GM19238 (cell line): ENCODE measurements around the gene UBE2F.
"Not testable (repeated sequence)": the region's sequence is repeated elsewhere in the genome, so short reads cannot be mapped to it uniquely, and the experiment has no call there.

Experiments used
- DNase-seq: peaks from one replicate; pipeline ENCODE4 v3.0.0; 2011; ENCODE audit warnings: low spot score; ENCODE audit not compliant: insufficient read length

Gene UBE2F

GRCh38 chr2:238015705-238016104, 48.9 kb downstream of the UBE2F start:
- DNase-seq = no peak

DNA sequence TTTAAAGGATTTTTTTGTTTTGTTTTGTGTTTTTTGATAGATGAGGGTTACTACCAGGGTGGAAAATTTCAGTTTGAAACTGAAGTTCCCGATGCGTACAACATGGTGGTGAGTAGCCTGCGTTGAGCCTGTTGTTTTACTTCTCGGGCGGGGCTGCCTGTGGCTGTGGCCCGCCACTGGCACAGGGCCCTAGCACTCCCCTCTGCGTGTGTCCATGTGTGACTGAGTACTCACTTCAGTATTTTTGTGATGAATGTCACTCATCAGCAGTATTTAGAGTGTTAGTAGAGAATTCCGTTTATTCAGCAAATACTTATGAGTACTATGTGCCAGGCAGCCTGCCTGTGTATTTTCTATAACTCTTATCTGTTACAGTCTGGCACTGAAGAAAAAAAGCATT, 49.7 kb downstream of the UBE2F start:
- DNase-seq = no peak

DNA sequence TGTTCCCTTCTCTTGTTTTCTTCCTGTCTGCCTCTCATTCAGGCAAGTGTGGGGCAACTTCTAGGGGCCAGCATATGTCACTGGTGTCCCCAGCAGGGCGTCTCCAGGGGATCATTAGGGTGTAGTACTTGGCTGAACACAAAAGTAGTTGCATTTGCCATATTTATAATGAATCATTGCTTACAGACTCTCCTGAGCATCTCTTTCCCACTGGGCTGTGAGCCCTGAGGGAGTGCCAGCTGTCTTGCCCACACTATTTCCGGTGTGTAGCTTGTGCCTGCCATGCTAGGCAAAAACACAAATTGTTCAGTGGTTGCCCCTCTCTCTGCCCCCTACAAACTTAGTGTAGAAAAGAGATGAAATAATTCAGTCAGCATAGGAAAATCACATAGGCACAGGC, 53.1 kb downstream of the UBE2F start:
- no peak for DNase-seq

DNA sequence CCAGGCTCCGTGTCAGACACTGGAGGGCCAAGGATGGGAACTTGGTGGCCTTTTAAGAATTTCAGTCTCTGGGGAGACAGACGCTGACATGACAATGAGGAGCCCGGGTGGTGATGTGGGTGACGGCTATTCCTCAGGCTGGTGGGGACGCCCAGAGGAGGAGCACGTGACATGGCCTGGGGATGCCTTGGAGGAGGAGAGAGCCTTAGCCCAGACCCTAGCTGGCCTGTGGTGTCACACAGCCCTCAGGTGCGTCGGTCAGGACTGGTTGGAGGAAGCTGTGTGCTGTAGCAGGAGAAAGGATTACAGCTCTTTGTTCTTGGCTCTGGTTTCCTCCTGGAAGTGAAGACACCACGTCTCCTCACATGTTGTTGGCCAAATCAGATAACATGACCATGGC, 54.0 kb downstream of the UBE2F start:
- DNase-seq = no peak

DNA sequence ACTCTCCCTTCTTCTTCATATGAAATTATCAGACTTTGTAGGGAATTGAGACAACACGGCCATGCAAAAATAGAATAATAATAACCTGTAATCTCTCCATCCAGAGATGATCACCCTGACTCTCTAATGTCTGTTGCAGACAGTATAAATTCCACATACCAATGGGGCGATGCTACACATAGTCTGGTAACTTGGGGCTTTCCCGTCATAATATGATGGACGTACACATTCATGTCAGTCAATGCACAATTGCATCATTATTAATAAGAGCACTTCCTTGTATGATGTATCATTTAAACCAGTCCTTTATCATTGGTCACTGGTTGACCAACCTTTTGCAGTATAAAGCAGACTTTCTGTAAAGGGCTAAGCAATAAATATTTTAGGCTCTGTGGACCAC, 54.5 kb downstream of the UBE2F start:
- no peak for DNase-seq

GRCh38 chr2:238022594-238023157, 55.9 kb downstream of the UBE2F start:
- DNase-seq = no peak

GRCh38 chr2:238023608-238024007, 56.8 kb downstream of the UBE2F start:
- no peak for DNase-seq

GRCh38 chr2:238024986-238025385, 58.2 kb downstream of the UBE2F start:
- no peak for DNase-seq

DNA sequence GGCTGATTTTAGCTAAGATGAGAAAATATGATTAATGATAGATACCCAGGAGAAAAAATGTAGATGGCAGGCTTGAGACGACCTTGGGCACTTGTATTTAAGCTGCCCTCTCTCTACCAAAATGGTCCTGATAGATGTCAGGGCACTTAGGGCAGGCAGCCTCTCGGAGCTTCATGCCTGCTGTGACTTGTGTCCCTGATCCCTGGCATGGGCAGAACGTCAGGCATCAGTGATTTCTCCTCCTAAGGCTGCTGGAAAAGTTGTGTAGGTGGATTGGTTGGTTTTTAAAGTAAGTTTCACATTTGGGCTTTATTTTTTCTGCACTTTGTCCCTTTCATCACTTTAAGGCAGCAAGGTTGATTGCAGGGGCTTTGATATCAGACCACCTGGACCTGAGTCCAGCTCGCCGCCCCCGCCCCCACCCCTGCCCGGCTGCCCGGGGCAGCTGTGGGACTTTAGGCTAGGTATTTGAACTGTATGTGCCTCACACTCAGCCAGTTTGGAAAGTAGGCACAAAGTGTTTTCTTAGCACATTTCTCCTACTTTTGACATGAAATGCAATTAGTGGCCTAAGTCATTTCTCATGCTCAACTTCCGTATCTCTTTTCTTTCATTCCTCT, 59.0 kb downstream of the UBE2F start:
- no peak for DNase-seq

DNA sequence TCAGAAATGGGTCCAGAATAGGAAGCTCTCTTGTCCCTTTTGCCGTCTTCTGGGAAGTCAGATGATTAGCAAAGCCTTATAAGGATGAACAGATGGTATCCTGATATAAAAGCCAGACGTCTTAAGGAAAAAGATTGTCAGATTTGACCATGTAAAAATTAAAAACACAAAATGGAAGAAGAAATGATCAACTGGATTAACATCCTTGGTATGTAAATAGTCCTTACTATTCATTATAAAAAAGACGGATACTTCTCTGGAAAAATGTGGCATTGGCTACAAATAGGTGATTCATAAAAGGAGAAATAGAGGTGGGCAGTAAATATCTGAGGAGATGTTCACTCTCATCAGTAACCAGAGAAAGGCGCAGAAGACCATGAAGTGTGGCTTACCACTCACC, 60.2 kb downstream of the UBE2F start:
- no peak for DNase-seq

GRCh38 chr2:238027591-238028415, 61.0 kb downstream of the UBE2F start:
- DNase-seq = no peak

DNA sequence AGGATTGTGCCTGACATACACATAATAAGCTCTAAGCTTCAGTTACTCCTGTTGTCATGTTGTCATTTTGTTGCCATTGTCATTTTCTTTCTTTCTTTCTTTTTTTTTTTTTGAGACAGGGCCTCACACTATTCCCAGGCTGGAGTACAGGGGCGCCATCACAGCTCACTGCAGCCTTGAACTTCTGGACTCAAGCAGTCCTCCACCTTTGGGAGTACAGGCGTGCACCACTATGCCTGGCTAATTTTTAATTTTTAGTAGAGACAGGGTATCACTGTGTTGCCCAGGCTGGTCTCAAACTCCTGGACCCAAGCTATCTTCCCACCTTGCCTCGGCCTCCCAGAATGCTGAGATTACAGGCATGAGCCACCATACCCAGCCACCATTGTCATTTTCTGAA, 63.0 kb downstream of the UBE2F start:
- DNase-seq = no peak

- no peak for DNase-seq
Measured at GRCh38 chr2:238030422-238031155, 63.8 kb downstream of the UBE2F start.

DNA sequence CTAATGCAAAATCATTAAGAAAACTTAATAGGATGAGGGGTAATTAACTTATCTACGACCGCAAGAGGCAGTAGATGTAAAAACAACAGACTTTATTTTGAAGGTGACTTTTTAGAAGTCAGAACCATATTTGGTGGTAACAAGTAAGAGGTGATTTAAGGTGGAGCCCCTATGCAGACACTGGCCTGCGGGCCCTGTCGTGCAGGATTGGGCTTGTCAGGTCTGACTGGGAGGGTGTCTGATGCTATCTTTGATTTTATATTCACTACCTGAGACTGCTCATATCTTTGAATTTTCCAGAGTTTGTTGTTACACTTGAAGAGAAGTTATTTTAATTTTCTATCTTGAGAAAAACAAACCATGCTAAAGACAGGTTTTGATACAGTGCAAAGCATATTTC, 64.9 kb downstream of the UBE2F start:
- no peak for DNase-seq

- no peak for DNase-seq
Measured at GRCh38 chr2:238032755-238033337, 66.0 kb downstream of the UBE2F start.

DNA sequence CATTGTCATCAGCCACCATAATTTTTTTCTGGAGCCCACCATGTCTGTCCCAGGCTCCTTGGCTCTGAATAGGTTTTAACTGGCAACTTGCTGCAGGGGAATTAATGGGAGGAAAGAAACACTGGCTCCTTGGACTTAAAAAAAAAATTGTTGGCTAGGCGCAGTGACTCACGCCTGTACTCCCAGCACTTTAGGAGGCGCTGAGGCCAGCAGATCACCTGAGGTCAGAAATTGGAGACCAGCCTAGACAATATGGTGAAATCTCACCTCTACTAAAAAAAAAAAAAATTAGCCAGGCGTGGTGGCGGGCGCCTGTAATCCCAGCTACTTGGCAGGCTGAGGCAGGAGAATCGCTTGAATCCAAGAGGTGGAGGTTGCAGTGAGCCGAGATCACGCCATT, 67.2 kb downstream of the UBE2F start:
- DNase-seq = not testable (repeated sequence)

DNA sequence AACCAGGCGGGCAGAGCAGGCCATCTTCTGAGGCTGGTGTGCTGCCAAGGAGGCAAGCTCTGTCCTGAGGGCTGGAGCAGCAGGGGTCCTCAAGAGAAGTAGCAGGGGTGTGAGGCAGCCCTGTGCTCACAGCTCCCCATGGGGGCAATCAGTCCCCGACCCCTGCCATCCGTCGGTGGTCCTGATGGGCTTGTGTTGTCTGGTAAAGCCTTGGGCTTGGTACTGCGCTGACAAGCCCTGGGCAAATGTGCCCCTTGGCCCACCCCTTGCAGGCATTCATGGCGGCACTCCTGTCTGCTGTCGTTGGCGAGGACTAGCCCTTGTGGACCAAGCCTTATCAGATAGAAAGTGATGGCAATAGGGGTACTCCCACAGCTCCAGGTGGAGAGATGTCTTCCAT, 71.4 kb downstream of the UBE2F start:
- DNase-seq = no peak

GRCh38 chr2:238039151-238039550, 72.3 kb downstream of the UBE2F start:
- DNase-seq = no peak

GRCh38 chr2:238039985-238040384, 73.2 kb downstream of the UBE2F start:
- DNase-seq = no peak

- no peak for DNase-seq
Measured at GRCh38 chr2:238040918-238041317, 74.1 kb downstream of the UBE2F start.

DNA sequence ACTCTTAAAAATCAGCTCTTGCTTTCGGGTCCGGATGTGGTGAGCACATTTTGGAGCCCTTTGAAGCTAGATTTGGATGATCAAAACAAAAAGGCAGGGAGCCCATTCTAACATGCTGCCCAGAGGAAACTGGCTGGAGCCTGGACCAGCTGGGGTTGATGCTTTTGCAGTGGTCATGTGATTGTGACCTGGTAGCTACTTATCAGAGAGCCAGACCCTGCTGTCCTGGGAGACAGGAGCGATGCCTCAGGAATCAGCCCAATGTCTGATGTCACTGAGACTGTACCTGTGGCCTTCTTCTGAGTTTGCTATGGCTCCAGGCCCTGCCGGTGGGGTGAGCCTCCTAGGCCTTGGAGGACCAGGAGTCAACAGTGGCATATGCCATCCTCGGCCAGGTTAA, 75.3 kb downstream of the UBE2F start:
- no peak for DNase-seq
